SU-DHL-6 (cell line): ENCODE data around the gene INHBA.

Experiments used
- EZH2phosphoT487 ChIP-seq: fragments of 200-600 bp; sonication (generic), shearing (Covaris generic); conservative IDR thresholded peaks from 2 replicates; pipeline ENCODE4 v1.6.1; 2018; ENCODE audit warnings: mild to moderate bottlenecking, antibody characterized with exemption, low read length, moderate library complexity, mixed read lengths
- TF ChIP-seq, protein P1 (sequence below): fragments of 200-600 bp; sonication (generic); IDR thresholded peaks from one replicate; pipeline ENCODE4 v1.5.1; 2017; ENCODE audit warnings: antibody characterized with exemption, mild to moderate bottlenecking, low read length, moderate library complexity; ENCODE audit not compliant: insufficient read depth, poor library complexity, severe bottlenecking

DNA sequence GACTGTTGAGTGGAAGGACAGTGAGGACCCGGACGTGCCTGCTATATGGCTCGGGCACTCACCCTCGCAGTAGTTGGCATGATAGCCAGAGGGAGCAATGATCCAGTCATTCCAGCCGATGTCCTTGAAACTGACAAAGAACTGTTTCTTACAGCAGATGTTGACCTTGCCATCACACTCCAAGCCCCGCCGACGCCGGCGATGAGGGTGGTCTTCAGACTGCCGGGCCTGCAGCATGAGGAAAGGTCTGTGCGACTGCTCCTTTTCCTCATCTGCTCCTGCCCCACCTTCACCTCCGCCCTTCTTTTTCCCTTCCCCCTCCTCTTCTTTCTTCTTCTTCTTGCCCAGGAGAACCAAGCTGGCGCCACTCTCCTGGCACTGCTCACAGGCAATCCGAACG, 13.1 kb downstream of the INHBA start:
- TF ChIP-seq, protein P1, sequence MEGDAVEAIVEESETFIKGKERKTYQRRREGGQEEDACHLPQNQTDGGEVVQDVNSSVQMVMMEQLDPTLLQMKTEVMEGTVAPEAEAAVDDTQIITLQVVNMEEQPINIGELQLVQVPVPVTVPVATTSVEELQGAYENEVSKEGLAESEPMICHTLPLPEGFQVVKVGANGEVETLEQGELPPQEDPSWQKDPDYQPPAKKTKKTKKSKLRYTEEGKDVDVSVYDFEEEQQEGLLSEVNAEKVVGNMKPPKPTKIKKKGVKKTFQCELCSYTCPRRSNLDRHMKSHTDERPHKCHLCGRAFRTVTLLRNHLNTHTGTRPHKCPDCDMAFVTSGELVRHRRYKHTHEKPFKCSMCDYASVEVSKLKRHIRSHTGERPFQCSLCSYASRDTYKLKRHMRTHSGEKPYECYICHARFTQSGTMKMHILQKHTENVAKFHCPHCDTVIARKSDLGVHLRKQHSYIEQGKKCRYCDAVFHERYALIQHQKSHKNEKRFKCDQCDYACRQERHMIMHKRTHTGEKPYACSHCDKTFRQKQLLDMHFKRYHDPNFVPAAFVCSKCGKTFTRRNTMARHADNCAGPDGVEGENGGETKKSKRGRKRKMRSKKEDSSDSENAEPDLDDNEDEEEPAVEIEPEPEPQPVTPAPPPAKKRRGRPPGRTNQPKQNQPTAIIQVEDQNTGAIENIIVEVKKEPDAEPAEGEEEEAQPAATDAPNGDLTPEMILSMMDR = no peak
- TF ChIP-seq EZH2phosphoT487 = no peak
